Gastrocnemius medialis (tissue), 4 donors: Measurements from ENCODE around the gene GALNT14. TPM values are rescaled to one million over a fixed set of nuclear protein-coding genes. Genes with fewer than 3 reads are reported as not detected.

Experiments
- ATAC-seq, 2 donors: fragments of 150-250 bp; one replicate each; pipeline ENCODE4 v1.9.1; 2016
- DNase-seq, 2 donors: peaks; one replicate each; pipeline ENCODE4 v3.0.0-alpha.2; 2019
- H3K27ac ChIP-seq, 4 donors: fragments of 200-600 bp; sonication (generic); 1 replicate in 1 of 4; 2 replicates in 3 of 4; pipeline ENCODE4 v1.5.1; 2016 to 2018; ENCODE audit warnings: mild to moderate bottlenecking in 2 of 4, moderate library complexity in 1 of 4
- H3K27me3 ChIP-seq, 3 donors: fragments of 200-600 bp; sonication (generic) in 2 of 3; 1 replicate in 1 of 3; 2 replicates in 2 of 3; pipeline versions ENCODE4 v1.5.1 to v1.6.0; 2016 to 2019; ENCODE audit warnings: mild to moderate bottlenecking in 1 of 3, moderate library complexity in 1 of 3
- H3K36me3 ChIP-seq, 2 donors: fragments of 200-600 bp; sonication (generic) in 1 of 2; one replicate each; pipeline ENCODE4 v1.5.1; 2017 to 2018
- H3K4me1 ChIP-seq, 2 donors: fragments of 200-600 bp; sonication (generic) in 1 of 2; one replicate each; pipeline ENCODE4 v1.5.1; 2016 to 2017; ENCODE audit warnings: mild to moderate bottlenecking in 2 of 2
- H3K4me3 ChIP-seq, 4 donors: fragments of 200-600 bp; sonication (generic) in 3 of 4; 1 replicate in 1 of 4; 2 replicates in 3 of 4; pipeline ENCODE4 v1.5.1; 2016 to 2019; ENCODE audit warnings: mild to moderate bottlenecking in 2 of 4
- H3K9me3 ChIP-seq, 3 donors: fragments of 200-600 bp; sonication (generic) in 2 of 3; 1 replicate in 1 of 3; 2 replicates in 2 of 3; pipeline ENCODE4 v1.5.1; 2016 to 2019
- CTCF ChIP-seq, 5 experiments: fragments of 450-650 bp in 3 of 5; fragments of 200-600 bp in 2 of 5; sonication (generic) in 2 of 5; IDR thresholded peaks in 4 of 5; conservative IDR thresholded peaks in 1 of 5; 1 replicate in 4 of 5; 2 replicates in 1 of 5; pipeline ENCODE4 v1.5.1; 2016 to 2019; ENCODE audit warnings: antibody characterized with exemption in 5 of 5, mild to moderate bottlenecking in 3 of 5, moderate library complexity in 3 of 5
- POLR2A ChIP-seq, 2 donors: fragments of 450-650 bp; IDR thresholded peaks; one replicate each; pipeline ENCODE4 v1.6.1; 2017; ENCODE audit warnings: antibody characterized with exemption in 2 of 2, mild to moderate bottlenecking in 2 of 2, moderate library complexity in 2 of 2
- in situ Hi-C, 4 donors: fragments of 200-750 bp; cut with MboI; loops; one replicate each; pipeline versions ENCODE4 v1.15.0 to v1.8.0; 2017; ENCODE audit warnings: low sequenced_read_pairs in 4 of 4
- intact Hi-C: fragments of 100-400 bp; cut with DNase I; formaldehyde crosslinking; loops from one replicate; pipeline ENCODE4 v1.15.1; 2023; ENCODE audit warnings: low total_unique reads
- total RNA-seq, 4 donors: library from RNA; depleted of rRNA; stranded (reverse); fragments of >200 nt; gene quantifications; one replicate each; pipeline versions ENCODE4 v1.1.0 to v1.2.3, GENCODE V29; 2016

Gene GALNT14
- total RNA-seq, 4 donors from 2014 or later, result 0.16 TPM; not detected in 3

- Histone ChIP-seq H3K4me3 (no peak overlapping the region), H3K27me3 (peaks cover 0 to 5% (median 0%) of the 10 kb centered on the region in 3 donors), H3K9me3 (no peaks in the 10 kb centered on the region), H3K36me3 (no peaks in the 10 kb centered on the region), H3K27ac (no peak overlapping the region), H3K4me1 (no peaks in the 10 kb centered on the region)
- no peak for TF ChIP-seq POLR2A (IDR thresholded peaks at IDR 0.05)
- no peak for TF ChIP-seq CTCF (IDR thresholded peaks at IDR 0.05 in 4 of 5, conservative IDR thresholded peaks at IDR 0.05 in 1 of 5)
- in situ Hi-C loops (no loop called here), intact Hi-C loops (no loop called here)
- ATAC-seq, result no peak
- no peak for DNase-seq
These were observed 243.6 kb downstream of the GALNT14 start for GRCh38 chr2:30894498-30895119.

DNA sequence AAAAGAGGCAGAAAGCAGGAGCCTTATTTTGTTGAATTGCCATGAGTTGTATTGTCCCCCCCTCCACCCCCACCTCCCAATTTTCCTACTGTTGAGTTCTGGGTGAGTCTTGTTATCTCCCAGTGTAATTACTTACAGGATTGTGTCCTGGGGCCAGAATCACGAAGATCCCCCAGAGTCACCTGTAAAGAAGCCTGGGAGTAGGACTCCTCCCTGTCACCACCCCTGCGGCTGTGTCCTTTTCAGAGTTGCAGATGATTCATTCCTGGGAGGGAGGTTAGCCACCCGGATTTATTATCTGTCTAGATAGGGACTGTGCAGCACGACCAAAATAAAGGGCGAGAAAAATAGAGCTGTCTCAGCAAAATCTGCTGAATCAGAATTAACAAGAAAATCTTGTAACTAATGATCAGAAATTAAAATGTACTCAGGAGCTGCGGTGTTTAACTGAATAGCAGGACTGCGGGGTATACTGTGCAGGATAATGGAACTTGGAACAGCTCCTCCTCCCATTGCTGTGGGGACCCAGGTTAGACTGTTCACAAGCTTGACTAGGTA, 249.3 kb downstream of the GALNT14 start:
- DNase-seq, result no peak
- TF ChIP-seq CTCF (IDR thresholded peaks at IDR 0.05 in 4 of 5, conservative IDR thresholded peaks at IDR 0.05 in 1 of 5) (no peak), POLR2A (IDR thresholded peaks at IDR 0.05) (no peak)
- no peaks in the 10 kb centered on the region for H3K9me3 ChIP-seq
- in situ Hi-C loops (no loop called here), intact Hi-C loops (no loop called here)
- H3K4me1 ChIP-seq, result no peaks in the 10 kb centered on the region
- H3K4me3 ChIP-seq, result no peak overlapping the region
- no peak overlapping the region for H3K27ac ChIP-seq
- H3K27me3 ChIP-seq, result no peaks in the 10 kb centered on the region
- H3K36me3 ChIP-seq, result no peaks in the 10 kb centered on the region
- ATAC-seq, result no peak

GRCh38 chr2:30886080-30886479, 252.2 kb downstream of the GALNT14 start:
- in situ Hi-C loops, result no loop called here
- TF ChIP-seq CTCF (IDR thresholded peaks at IDR 0.05 in 4 of 5, conservative IDR thresholded peaks at IDR 0.05 in 1 of 5), result no peak
- TF ChIP-seq POLR2A (IDR thresholded peaks at IDR 0.05), result no peak
- Histone ChIP-seq H3K9me3 (no peaks in the 10 kb centered on the region), H3K27ac (no peak overlapping the region), H3K4me1 (no peaks in the 10 kb centered on the region), H3K4me3 (no peak overlapping the region), H3K36me3 (no peaks in the 10 kb centered on the region), H3K27me3 (no peaks in the 10 kb centered on the region)
- DNase-seq, result no peak
- intact Hi-C loops, result no loop called here
- ATAC-seq, result no peak

GRCh38 chr2:30883822-30884221, 254.4 kb downstream of the GALNT14 start:
- no peaks in the 10 kb centered on the region for H3K27me3 ChIP-seq
- H3K36me3 ChIP-seq, result no peaks in the 10 kb centered on the region
- in situ Hi-C loops (no loop called here), intact Hi-C loops (no loop called here)
- no peak for DNase-seq
- no peaks in the 10 kb centered on the region for H3K9me3 ChIP-seq
- no peak overlapping the region for H3K27ac ChIP-seq
- no peak for ATAC-seq
- H3K4me3 ChIP-seq, result no peak overlapping the region
- TF ChIP-seq CTCF (IDR thresholded peaks at IDR 0.05 in 4 of 5, conservative IDR thresholded peaks at IDR 0.05 in 1 of 5) (no peak), POLR2A (IDR thresholded peaks at IDR 0.05) (no peak)
- H3K4me1 ChIP-seq, result no peaks in the 10 kb centered on the region

DNA sequence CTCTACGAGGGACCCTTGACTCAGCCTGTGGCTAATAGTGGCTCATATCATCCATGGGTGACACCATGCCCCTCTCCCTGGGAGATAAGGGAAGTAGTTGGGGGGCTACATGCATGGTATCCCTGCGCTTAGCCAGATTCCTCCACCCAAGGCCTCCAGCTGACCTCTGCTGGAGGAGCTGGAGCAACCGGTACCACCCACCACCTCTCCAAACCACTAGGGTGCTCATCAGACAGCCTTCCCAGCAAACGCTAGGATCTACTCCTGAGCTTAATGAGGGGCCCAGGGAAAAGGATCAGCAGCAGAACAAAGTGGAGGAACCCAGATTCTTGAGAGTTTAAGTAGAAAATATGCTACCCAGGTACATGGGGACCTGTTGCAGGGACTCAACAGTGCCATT, 255.1 kb downstream of the GALNT14 start:
- no peaks in the 10 kb centered on the region for H3K9me3 ChIP-seq
- no peaks in the 10 kb centered on the region for H3K4me1 ChIP-seq
- H3K36me3 ChIP-seq, result no peaks in the 10 kb centered on the region
- TF ChIP-seq CTCF (IDR thresholded peaks at IDR 0.05 in 4 of 5, conservative IDR thresholded peaks at IDR 0.05 in 1 of 5) (no peak), POLR2A (IDR thresholded peaks at IDR 0.05) (no peak)
- H3K27ac ChIP-seq, result no peak overlapping the region
- no peak for DNase-seq
- no peaks in the 10 kb centered on the region for H3K27me3 ChIP-seq
- no peak overlapping the region for H3K4me3 ChIP-seq
- intact Hi-C loops, result no loop called here
- ATAC-seq, result no peak
- in situ Hi-C loops, result no loop called here
